Stimulated activated CD4-positive, alpha-beta T cell treated with anti-CD3 and anti-CD28 coated beads, Interleukin-4, amount 100 ng/mL, for 4 hours (primary cell): Measurements from ENCODE around the gene TESMIN.

ENCODE experiments used
- DNase-seq, 2 experiments: peaks; one replicate each; pipeline ENCODE4 v3.0.0-alpha.2; 2020

The TESMIN gene

GRCh38 chr11:68751331-68751856 is at the start of gene TESMIN:
Gene TESMIN, minus strand, starts transcription at chr11:68751520. Its CDS starts 860 bp downstream, at chr11:68750660.
- DNase-seq: peak; percentile 87 to 96

- peak in 1 of 2 experiments; percentile 37 for DNase-seq
These were observed 47.0 kb upstream of the TESMIN start for GRCh38 chr11:68798221-68798813.

DNA sequence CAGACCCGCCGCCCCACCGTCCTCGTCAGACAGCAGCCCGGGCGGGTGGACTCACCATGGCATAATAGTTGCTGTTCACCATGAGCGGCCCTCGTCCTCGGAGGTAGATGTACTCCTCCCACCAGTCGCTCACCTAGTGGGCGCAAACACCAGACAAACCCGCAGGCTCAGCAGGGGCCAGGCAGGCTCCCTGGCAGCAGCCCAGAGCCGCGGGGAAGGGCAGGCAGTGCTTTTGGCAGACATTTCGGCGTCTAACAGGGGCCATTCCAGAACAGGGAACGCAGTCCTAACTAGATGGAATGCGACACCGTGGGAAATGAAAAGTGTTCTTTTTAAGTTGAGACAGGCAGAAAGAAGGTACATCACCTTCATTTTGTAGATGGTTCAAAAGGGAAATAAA is 45.5 kb upstream of the TESMIN start:
- DNase-seq: no peak

GRCh38 chr11:68792400-68792966 is 41.2 kb upstream of the TESMIN start:
- DNase-seq: no peak

- DNase-seq: no peak
These were observed 33.3 kb upstream of the TESMIN start for GRCh38 chr11:68784653-68785052.

GRCh38 chr11:68783216-68783821 is 32.0 kb upstream of the TESMIN start:
- DNase-seq: no peak

DNA sequence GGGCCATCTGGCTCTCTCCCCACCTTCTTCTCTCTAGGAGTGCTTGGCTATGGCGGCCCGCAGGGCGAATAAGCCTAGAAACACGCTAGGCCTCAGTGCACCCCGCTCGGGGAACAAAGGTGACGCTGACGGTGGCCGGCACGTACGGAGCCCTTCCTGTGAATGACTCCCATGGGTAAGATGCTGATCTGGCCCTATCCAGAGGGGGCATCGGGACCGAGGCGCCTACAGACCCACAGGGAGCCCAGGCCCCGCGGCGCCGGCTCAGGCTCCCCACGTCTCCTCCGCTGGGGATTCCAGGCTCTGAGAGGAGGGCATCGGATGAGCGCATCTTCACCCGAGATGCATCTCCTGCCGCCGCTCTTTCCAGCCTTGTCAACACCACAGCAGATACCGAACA is 31.4 kb upstream of the TESMIN start:
- DNase-seq: no peak

GRCh38 chr11:68780829-68781228 is 29.5 kb upstream of the TESMIN start:
- no peak for DNase-seq

DNA sequence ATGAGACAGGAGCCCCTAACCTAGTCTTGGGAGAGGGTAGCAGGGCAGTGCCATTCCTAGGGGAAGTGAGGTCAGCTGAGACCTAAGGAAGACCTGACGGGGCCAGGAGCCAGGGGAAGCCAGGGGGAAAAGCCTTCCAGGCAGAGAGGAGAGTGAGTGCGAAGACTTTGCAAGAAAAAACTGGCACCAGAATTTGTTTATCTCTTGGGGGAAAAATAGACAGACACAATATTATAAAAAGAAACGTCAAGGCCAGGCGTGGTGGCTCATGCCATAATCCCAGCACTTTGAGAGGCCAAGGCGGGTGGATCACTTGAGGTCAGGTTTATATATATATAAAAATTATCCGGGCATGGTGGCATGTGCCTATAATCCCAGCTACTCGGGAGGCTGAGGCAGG is 26.9 kb upstream of the TESMIN start:
- DNase-seq: no peak

DNA sequence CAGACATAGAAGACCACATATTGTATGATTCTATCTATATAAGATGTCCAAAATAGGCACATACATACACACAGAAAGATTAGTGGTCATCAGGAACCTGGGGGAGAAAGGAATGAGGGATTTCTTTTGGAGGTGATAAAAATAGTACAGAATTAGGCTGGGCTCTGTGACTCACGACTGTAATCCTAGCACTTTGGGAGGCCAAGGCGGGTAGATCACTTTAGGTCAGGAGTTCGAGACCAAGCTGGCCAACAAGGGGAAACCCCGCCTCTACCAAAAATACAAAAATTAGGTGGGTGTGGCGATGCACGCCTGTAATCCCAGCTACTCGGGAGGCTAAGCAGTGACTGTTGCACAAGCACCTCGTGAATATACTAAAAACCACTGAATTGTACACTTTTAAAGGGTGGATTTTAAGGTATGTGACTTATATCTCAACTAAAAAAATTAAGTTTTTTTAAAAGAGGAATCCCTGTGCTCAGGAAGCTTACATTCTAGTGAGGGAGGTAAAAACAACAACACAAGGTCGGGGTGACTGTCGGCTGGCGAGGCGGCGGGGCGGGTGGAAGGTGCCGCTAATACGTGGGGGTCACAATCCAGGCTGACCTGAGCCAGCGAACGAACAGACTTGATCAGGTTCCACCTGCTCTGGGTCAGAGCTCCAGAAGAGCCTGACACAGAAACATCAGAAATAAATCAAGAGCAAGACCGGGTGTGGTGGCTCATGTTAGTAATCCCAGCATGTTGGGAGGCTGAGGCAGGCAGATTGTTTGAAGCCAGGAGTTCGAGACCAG is 25.3 kb upstream of the TESMIN start:
- DNase-seq: no peak

DNA sequence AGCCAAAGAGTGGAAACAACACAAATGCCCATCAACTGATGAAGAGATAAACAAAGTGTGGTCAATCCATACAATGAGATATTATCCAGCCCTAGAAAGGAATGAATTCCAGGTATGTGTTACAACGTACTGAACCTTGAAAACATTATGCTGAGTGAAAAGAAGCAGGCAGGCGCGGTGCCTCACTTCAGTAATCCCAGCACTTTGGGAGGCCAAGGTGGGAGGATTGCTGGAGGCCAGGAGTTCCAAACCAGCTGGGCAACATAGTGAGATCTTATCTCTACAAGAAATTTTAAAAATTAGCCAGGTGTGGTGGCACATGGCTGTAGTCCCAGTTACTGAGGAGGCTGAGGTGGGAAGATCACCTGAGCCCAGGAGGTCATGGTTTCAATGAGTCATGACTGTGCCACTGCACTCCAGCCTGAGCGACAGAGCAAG is 24.6 kb upstream of the TESMIN start:
- DNase-seq: no peak

DNA sequence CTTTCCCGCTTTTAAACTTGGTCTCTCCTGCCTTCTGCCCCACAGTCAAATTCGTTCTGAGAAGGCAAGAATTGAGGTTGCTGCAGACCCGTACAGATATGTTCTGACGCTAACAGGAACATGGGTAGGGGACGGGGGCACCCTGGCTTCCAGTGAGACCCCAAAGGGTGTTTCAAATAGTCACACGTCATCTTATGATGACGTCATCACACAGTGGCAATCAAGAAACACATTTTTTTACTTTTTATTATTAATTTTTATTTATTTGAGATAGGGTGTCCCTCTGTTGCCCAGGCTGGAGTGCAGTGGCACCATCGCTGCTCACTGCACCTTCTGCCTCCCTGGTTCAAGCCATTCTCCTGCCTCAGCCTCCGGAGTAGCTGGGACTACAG is 22.9 kb upstream of the TESMIN start:
- DNase-seq: no peak

DNA sequence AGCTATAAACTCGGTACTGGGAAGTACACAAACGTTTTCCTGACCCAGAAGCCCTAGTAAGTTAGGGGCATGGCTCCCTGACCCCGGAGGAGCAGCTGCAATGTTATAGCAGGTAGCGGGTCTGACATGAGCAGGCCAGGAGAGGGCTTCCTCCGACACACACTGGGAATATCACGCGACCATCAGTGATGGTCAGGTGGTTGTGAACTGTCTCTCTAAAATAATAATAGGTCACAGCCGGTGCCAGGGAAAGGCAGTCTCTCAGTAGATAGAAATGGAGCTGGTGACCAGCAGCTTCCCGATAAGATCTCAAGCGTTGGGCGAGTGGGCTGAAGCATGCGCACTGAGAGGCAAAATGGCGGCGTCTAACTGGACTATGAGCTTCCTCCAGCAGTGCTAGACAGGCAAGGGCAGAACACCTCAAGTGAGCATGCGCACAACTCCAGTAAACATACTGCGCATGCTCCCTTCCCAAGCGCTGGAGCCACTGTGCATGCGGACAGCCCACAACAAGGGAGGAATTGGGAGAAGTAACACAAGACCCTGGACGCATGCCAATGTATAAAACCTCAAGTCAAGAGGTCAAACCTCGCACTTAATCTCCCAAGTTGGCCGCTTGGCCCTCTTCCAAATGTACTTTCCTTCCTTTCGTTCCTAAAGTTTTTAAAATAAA is 22.3 kb upstream of the TESMIN start:
- no peak for DNase-seq

GRCh38 chr11:68772936-68773335 is 21.6 kb upstream of the TESMIN start:
- DNase-seq: no peak

- DNase-seq: no peak
These were observed 19.5 kb upstream of the TESMIN start for GRCh38 chr11:68770781-68771180.

DNA sequence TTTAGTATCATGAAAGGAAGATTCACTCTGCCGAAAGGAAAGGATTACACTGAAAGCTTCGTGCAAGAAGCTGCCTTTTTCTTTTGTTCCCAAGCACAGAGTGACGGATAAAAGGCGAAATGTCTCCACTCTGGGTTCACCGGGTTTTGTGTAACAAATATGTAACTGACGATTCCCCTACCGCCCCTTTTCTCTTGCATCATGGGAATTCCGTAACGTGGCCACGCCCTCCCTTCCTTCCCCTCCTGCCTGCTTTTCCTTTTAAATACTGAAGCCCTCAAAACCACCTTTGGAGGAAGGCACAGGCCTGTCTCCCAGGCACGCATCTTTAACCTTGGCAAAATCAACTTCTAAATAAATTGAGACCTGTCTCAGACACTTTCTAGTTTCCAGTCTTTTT is 16.4 kb upstream of the TESMIN start:
- no peak for DNase-seq

DNA sequence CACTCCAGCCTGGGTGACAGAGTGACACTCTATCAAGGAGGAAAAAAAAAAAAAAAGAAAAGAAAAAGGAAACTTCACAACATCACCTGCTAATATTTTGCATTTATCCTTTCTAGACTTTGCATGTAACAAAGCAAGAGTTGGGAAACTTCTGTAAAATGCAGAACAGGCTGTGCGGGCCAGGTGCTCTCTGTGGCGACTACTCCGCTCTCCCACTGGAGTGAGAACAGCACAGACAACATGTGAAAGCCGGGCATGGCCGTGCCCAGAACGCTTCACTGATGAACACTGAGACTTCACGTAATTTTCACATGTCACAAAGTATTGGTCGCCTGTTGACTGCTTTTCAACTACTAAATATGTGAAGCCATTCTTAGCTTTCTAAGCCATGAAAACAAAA is 15.5 kb upstream of the TESMIN start:
- no peak for DNase-seq

- no peak for DNase-seq
These were observed 13.4 kb upstream of the TESMIN start for GRCh38 chr11:68764746-68765145.

DNA sequence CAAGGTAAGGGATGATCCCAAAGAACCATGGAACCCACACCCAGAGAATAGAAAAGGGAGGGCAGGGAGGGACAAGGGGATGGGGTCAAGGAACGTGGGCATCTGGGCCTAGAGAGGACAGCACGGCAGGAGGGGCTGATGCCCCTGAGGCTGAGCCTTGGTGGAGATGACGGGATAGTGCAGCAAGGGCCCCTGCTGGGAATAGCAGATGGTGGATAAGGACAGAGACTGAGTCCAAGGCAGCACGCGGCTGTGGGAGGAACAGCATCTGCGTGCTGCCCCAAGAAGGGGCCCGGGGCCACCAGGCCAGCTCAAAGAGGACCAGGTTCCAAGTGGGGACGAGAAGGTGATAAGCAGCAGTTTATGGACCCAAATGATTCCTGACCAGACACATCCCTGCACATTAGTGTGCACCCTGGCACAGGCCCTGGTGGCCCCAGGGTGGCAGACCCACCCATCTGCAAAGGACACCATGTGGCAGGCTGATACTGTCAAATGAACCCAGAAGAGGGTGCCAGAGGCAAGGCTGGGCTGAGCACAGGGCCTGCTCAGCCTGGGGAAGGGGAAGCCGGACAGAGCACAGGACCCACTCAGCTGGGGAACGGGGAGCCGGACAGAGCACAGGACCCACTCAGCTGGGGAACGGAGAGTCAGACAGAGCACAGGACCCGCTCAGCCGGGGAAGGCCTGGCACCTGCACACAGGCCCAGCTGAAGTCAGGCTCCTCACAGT is 12.8 kb upstream of the TESMIN start:
- DNase-seq: no peak

DNA sequence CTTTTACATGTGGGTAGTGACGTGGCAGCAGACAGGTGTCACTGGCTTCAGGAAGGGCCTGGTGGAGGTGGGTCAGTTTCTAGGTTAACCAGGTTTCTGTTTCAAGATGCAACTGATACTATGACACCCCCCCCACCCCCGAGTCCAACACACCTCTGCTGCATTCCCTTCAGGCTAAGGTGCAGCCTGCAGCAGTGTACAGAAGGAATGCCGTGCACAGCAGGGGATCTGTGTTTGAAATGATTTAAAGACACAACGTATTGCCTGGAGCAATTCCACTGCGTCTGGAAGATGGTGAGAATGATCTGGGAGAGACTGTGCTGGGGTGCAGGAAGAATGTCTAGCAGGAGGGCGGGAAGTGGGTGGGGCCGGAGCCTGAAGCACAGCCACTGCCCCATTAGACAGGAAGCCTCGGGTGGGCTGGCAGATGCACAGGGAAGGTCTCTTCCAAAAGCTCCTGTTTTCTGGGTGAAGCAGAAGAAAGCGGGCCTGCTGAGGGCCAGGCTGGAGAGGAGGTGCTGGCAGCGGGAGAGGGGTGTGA is 11.9 kb upstream of the TESMIN start:
- DNase-seq: no peak

DNA sequence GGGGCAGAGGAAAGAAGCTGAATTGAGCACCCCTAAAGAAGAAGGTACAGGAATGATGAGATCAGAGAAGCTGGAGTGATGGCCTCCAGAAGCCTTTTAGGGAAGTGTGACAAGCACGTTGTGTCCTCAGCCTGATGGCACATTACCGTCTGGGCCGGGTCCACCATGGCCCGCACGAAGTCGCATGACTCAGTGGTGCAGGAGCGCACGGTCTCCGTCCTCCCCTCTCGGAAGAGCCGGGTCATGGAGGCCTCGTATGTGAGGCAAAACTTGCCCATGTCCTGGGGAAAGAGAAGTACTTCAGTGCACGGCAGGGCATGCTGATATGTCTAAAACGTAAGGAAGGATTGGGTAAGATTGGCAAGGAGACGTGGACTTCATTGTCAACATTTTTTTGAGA is 11.2 kb upstream of the TESMIN start:
- no peak for DNase-seq

GRCh38 chr11:68761801-68762200 is 10.5 kb upstream of the TESMIN start:
- no peak for DNase-seq
